Endothelial cell of umbilical vein (primary cell): ENCODE results near the gene AKT3. TPM values are rescaled to one million over a fixed set of nuclear protein-coding genes. Genes with fewer than 3 reads are reported as not detected.

Experiments used
- BruUV-seq: library from RNA; stranded (reverse); fragments of 400-500 nt; replicated peaks from 2 replicates; lab custom pipeline; 2021; lab: Mats Ljungman, UMichigan
- CTCF ChIA-PET: fragments of 300-600, 350-600 bp; sonication (Branson Sonifier 250); formaldehyde crosslinking; loops from one replicate; lab custom pipeline; 2021; ENCODE audit warnings: antibody characterized with exemption, inconsistent platforms; lab: Charles Lee
- POLR2A ChIA-PET: fragments of 300-600, 350-600 bp; sonication (Branson Sonifier 250); formaldehyde crosslinking; loops from one replicate; lab custom pipeline; 2021; ENCODE audit warnings: antibody characterized with exemption, inconsistent platforms; lab: Charles Lee
- DNase-seq: peaks from one replicate; pipeline ENCODE4 v3.0.0-alpha.2; 2011; ENCODE audit warnings: low read depth, low spot score
- FAIRE-seq: peaks from 2 replicates; lab custom pipeline; 2011; peaks lifted over from hg19 to GRCh38; lab: Jason Lieb, UNC
- H2AFZ ChIP-seq: 2 replicates; pipeline ENCODE4 v1.6.0; 2012; ENCODE audit warnings: low read depth, low read length, control low read depth, inconsistent platforms
- H3K27ac ChIP-seq: 2 replicates; pipeline ENCODE4 v1.5.1; 2011; ENCODE audit warnings: low read depth, mild to moderate bottlenecking, control low read depth, low read length, moderate library complexity; ENCODE audit not compliant: insufficient read depth
- H3K27me3 ChIP-seq, 2 experiments: 2 replicates each; pipeline versions ENCODE4 v1.6.0 to v1.6.1; 2011; ENCODE audit warnings: low read length in 2 of 2, mixed read lengths in 1 of 2; ENCODE audit not compliant: control insufficient read depth in 2 of 2, insufficient read depth in 2 of 2
- H3K36me3 ChIP-seq, 2 experiments: 2 replicates in 1 of 2; 3 replicates in 1 of 2; pipeline ENCODE4 v1.5.1; 2011; ENCODE audit warnings: low read length in 2 of 2, mild to moderate bottlenecking in 1 of 2, moderate library complexity in 1 of 2; ENCODE audit not compliant: control insufficient read depth in 2 of 2, insufficient read depth in 2 of 2; ENCODE audit errors: extremely low read depth in 1 of 2
- H3K4me1 ChIP-seq: 3 replicates; pipeline ENCODE4 v1.5.1; 2011; ENCODE audit warnings: mild to moderate bottlenecking, low read length; ENCODE audit not compliant: control insufficient read depth, insufficient read depth; ENCODE audit errors: extremely low read depth
- H3K4me2 ChIP-seq: 2 replicates; pipeline ENCODE4 v1.6.1; 2011; ENCODE audit warnings: low read length, control low read depth, mixed read lengths; ENCODE audit not compliant: insufficient read depth
- H3K4me3 ChIP-seq, 3 experiments: fragments of 200-600 bp in 1 of 3; sonication (generic), shearing (Covaris generic) in 1 of 3; replicated peaks in 1 of 3; 2 replicates each; pipeline ENCODE4 v1.5.1; 2011 to 2016; ENCODE audit warnings: control low read depth in 3 of 3, low read length in 3 of 3, mild to moderate bottlenecking in 2 of 3, inconsistent platforms in 1 of 3, low read depth in 1 of 3, moderate library complexity in 1 of 3; ENCODE audit not compliant: insufficient read depth in 1 of 3
- H3K79me2 ChIP-seq: 2 replicates; pipeline ENCODE4 v1.6.0; 2012; ENCODE audit warnings: low read length, inconsistent platforms; ENCODE audit not compliant: control insufficient read depth, insufficient read depth
- H3K9ac ChIP-seq: replicated peaks from 2 replicates; pipeline ENCODE3; 2011; ENCODE audit warnings: low read length, control low read depth; ENCODE audit not compliant: insufficient read depth; ENCODE audit errors: extremely low read depth
- H3K9me1 ChIP-seq: replicated peaks from 3 replicates; pipeline ENCODE4 v1.6.0; 2011; ENCODE audit warnings: mild to moderate bottlenecking, low read length; ENCODE audit not compliant: control insufficient read depth, insufficient read depth; ENCODE audit errors: extremely low read depth
- H3K9me3 ChIP-seq: replicated peaks from 2 replicates; pipeline ENCODE4 v1.5.1; 2012; ENCODE audit warnings: low read length, inconsistent platforms; ENCODE audit not compliant: control insufficient read depth, insufficient read depth
- H4K20me1 ChIP-seq: replicated peaks from 2 replicates; pipeline ENCODE3; 2011; ENCODE audit warnings: mild to moderate bottlenecking, low read length; ENCODE audit not compliant: control insufficient read depth, insufficient read depth; ENCODE audit errors: extremely low read depth
- EZH2 ChIP-seq: IDR thresholded peaks from 2 replicates; pipeline ENCODE4 v1.6.1; 2012; ENCODE audit warnings: borderline replicate concordance, low read depth, mild to moderate bottlenecking, moderate library complexity, low read length, inconsistent platforms; ENCODE audit not compliant: severe bottlenecking
- FOS ChIP-seq: IDR thresholded peaks from 2 replicates; pipeline ENCODE4 v1.6.1; 2011; ENCODE audit warnings: mild to moderate bottlenecking, low read length, moderate library complexity, borderline replicate concordance; ENCODE audit not compliant: insufficient read depth
- GATA2 ChIP-seq: IDR thresholded peaks from 2 replicates; pipeline ENCODE4 v1.7.0; 2011; ENCODE audit warnings: low read depth, mild to moderate bottlenecking, moderate library complexity, mixed read lengths, low read length; ENCODE audit not compliant: insufficient read length, insufficient read depth
- JUN ChIP-seq: IDR thresholded peaks from 2 replicates; pipeline ENCODE4 v1.6.1; 2011; ENCODE audit warnings: borderline replicate concordance, low read depth; ENCODE audit not compliant: insufficient read length, insufficient read depth
- MYC ChIP-seq: IDR thresholded peaks from one replicate; pipeline ENCODE4 v1.6.1; 2011; ENCODE audit warnings: mild to moderate bottlenecking, low read depth, low read length
- POLR2A ChIP-seq: IDR thresholded peaks from 2 replicates; pipeline ENCODE4 v1.6.1; 2012; ENCODE audit warnings: low read depth, mild to moderate bottlenecking, control low read depth, low read length
- POLR2AphosphoS5 ChIP-seq: IDR thresholded peaks from 2 replicates; pipeline ENCODE4 v1.6.1; 2012; ENCODE audit warnings: low read depth, mild to moderate bottlenecking, control low read depth, low read length, moderate library complexity; ENCODE audit not compliant: insufficient read depth
- dilution Hi-C: fragments of 300-500 bp; cut with MboI; formaldehyde crosslinking; loops from one replicate; pipeline ENCODE4 v1.15.0; 2019; ENCODE audit warnings: low sequenced_read_pairs; ENCODE audit not compliant: extremely low pct_ligation_motif_present
- intact Hi-C: fragments of 100-400 bp; cut with micrococcal nuclease; formaldehyde crosslinking; loops from one replicate; pipeline ENCODE4 v1.10.0; 2022
- polyA plus RNA-seq, 4 experiments: library from polyadenylated mRNA; depleted of rRNA in 3 of 4; stranded (reverse) in 3 of 4; unstranded in 1 of 4; fragments of >200 nt; gene quantifications; 2 replicates each; pipeline versions ENCODE4 v1.2.1 to v1.2.3, GENCODE V29; 2011 to 2012; ENCODE audit warnings: missing spikeins in 1 of 4
- total RNA-seq: library from RNA; stranded (reverse); gene quantifications from 2 replicates; pipeline ENCODE4 v1.2.3, GENCODE V29; 2021
- TF ChIP-seq, protein P1 (sequence below): IDR thresholded peaks from 2 replicates; pipeline ENCODE4 v1.6.1; 2011; ENCODE audit not compliant: insufficient read depth, insufficient read length
- TF ChIP-seq, protein P2 (sequence below), 2 donors: IDR thresholded peaks; 1 replicate in 1 of 2; 2 replicates in 1 of 2; pipeline ENCODE4 v1.5.1; 2011; ENCODE audit warnings: low read length in 2 of 2, mild to moderate bottlenecking in 2 of 2, moderate library complexity in 2 of 2, control low read depth in 1 of 2, inconsistent platforms in 1 of 2, low read depth in 1 of 2; ENCODE audit not compliant: insufficient read depth in 1 of 2; ENCODE audit errors: extremely low read depth in 1 of 2

The AKT3 gene
- total and polyA plus RNA-seq, 2 donors (not counting 3 experiments of a cell fraction or from before 2014, with no cell fraction given), result 20.6 to 97.1 TPM

DNA sequence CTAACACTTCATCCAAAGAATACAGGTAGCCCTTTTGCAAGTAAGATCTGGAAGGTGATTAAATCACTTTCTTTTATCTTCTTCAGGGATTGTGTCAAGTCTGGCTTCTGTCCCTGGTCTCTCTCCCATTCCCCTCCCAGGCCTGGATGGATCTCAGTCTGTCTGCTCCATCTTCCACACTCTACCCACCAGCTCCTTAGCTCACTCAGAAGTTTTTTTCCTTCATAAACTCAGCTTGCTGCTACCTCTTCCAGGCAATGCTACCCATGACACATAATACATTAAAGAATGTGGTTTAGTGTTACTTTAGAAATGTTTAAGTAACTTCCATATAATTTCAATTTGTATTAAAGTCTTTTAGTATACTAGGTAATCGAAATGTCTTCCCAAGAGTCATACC, 133.1 kb downstream of the AKT3 start:
- no peak overlapping the region for H3K4me3 ChIP-seq

DNA sequence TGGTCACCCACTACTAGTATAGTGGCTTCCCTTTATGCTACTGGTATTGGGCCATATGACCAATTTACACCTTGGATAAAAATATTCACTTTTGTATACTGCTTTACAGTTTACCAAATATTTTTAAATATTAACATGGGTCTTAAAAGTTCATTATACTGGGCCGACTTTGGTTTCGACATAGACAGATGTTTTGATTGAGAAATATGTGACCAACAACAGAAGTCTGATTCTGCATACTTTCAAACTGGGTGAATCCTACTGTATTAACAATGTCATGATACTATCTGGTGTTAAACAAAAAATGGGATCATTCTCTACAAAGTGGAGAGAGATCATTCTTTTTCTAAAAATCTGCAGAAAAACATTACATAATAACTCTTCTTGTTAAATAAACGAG, 134.8 kb downstream of the AKT3 start:
- BruUV-seq, result no TSS peak
- dilution Hi-C loops (no loop called here), intact Hi-C loops (loop anchor here (5.0 kb wide), 1 partner anchor 447 kb away; no protein-coding TSS in a partner anchor)
- no peaks in the 10 kb centered on the region for H3K9me3 ChIP-seq
- H4K20me1 ChIP-seq, result no peaks in the 10 kb centered on the region
- no peak overlapping the region for H3K9ac ChIP-seq
- no peak for DNase-seq
- no peaks in the 10 kb centered on the region for H3K27me3 ChIP-seq
- peaks cover 25% of the 10 kb centered on the region for H3K79me2 ChIP-seq
- CTCF ChIA-PET, result no interaction called here
- H2AFZ ChIP-seq, result no peak overlapping the region
- H3K4me3 ChIP-seq, result no peak overlapping the region
- FAIRE-seq, result no peak
- TF ChIP-seq MYC (no peak), POLR2A (no peak), GATA2 (no peak), EZH2 (no peak), POLR2AphosphoS5 (no peak), JUN (no peak), FOS (no peak)
- TF ChIP-seq, protein P1, sequence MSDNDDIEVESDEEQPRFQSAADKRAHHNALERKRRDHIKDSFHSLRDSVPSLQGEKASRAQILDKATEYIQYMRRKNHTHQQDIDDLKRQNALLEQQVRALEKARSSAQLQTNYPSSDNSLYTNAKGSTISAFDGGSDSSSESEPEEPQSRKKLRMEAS, result no peak
- TF ChIP-seq, protein P2, sequence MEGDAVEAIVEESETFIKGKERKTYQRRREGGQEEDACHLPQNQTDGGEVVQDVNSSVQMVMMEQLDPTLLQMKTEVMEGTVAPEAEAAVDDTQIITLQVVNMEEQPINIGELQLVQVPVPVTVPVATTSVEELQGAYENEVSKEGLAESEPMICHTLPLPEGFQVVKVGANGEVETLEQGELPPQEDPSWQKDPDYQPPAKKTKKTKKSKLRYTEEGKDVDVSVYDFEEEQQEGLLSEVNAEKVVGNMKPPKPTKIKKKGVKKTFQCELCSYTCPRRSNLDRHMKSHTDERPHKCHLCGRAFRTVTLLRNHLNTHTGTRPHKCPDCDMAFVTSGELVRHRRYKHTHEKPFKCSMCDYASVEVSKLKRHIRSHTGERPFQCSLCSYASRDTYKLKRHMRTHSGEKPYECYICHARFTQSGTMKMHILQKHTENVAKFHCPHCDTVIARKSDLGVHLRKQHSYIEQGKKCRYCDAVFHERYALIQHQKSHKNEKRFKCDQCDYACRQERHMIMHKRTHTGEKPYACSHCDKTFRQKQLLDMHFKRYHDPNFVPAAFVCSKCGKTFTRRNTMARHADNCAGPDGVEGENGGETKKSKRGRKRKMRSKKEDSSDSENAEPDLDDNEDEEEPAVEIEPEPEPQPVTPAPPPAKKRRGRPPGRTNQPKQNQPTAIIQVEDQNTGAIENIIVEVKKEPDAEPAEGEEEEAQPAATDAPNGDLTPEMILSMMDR (IDR thresholded peaks at IDR 0.05; ENCODE audit: extremely low read depth in 1 of 2, insufficient read depth in 1 of 2, low read depth in 1 of 2, low read length in 2 of 2), result no peak
- POLR2A ChIA-PET, result no interaction called here
- H3K9me1 ChIP-seq, result no peaks in the 10 kb centered on the region
- H3K27ac ChIP-seq, result no peak overlapping the region
- H3K4me1 ChIP-seq, result peaks cover 18% of the 10 kb centered on the region
- no peaks in the 10 kb centered on the region for H3K36me3 ChIP-seq
- no peak overlapping the region for H3K4me2 ChIP-seq

More for the DNA sequence above, 133.1 kb downstream of the AKT3 start:
- H3K27ac ChIP-seq, result no peak overlapping the region
- H3K4me2 ChIP-seq, result no peak overlapping the region
- no peak overlapping the region for H3K9ac ChIP-seq
- FAIRE-seq (no peak), DNase-seq (no peak)
- dilution Hi-C loops, result no loop called here
- H2AFZ ChIP-seq, result no peak overlapping the region
- peaks cover 22% of the 10 kb centered on the region for H3K79me2 ChIP-seq
- H3K4me1 ChIP-seq, result peaks cover 18% of the 10 kb centered on the region
- no peak for TF ChIP-seq POLR2A
- no peaks in the 10 kb centered on the region for H3K9me1 ChIP-seq
- no TSS peak for BruUV-seq
- no peaks in the 10 kb centered on the region for H3K36me3 ChIP-seq
- intact Hi-C loops, result loop anchor here (5.0 kb wide), 1 partner anchor 445 kb away; no protein-coding TSS in a partner anchor
- H4K20me1 ChIP-seq, result no peaks in the 10 kb centered on the region
- ChIA-PET CTCF (interaction anchor here (1.7 kb wide), 1 partner anchor 31 kb away, joined by 4 read pairs; no protein-coding TSS in a partner anchor), POLR2A (no interaction called here)
- H3K27me3 ChIP-seq, result no peaks in the 10 kb centered on the region
- H3K9me3 ChIP-seq, result no peaks in the 10 kb centered on the region
